Coronary artery (tissue), 2 donors: ENCODE results near the gene CDH2.
"Not testable (repeated sequence)": the region's sequence is repeated elsewhere in the genome, so short reads cannot be mapped to it uniquely, and the experiment has no call there.

ENCODE experiments used
- DNase-seq: peaks from one replicate; pipeline ENCODE4 v3.0.0-alpha.2; 2017; ENCODE audit warnings: low spot score
- H3K27ac ChIP-seq, 2 donors: fragments of 200-600 bp; sonication (generic); one replicate each; pipeline ENCODE4 v1.5.1; 2016 to 2019
- H3K4me3 ChIP-seq: fragments of 200-600 bp; sonication (generic); 2 replicates; pipeline ENCODE4 v1.5.1; 2016; ENCODE audit warnings: mild to moderate bottlenecking, moderate library complexity
- CTCF ChIP-seq: fragments of 200-600 bp; sonication (generic); IDR thresholded peaks from one replicate; pipeline ENCODE4 v1.5.1; 2019; ENCODE audit warnings: antibody characterized with exemption

CDH2 gene

GRCh38 chr18:27921392-27921791 is 255.5 kb downstream of the CDH2 start:
- no peak overlapping the region for H3K4me3 ChIP-seq
- no peak for DNase-seq
- no peak overlapping the region for H3K27ac ChIP-seq
- no peak for TF ChIP-seq CTCF

DNA sequence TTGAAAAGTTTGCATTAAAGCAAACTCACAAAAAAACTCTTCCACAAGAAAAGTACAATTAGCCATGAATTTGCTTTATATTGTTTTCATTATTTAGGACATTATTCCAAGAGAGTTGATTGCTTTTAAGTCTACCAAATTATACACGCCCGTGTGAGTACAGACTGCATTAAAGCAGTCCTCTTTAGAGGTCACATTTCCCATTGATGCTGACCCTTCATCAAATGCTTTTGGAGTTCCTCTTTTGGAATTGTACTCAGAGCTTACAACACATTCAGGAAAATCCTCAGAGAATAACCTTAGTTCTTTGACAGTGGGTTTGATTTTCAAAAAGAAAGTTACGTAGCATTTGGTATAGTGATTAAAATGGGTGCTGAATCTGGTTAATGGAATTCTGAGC is 256.1 kb downstream of the CDH2 start:
- TF ChIP-seq CTCF: no peak
- no peak for DNase-seq
- no peak overlapping the region for H3K27ac ChIP-seq
- H3K4me3 ChIP-seq: no peak overlapping the region

GRCh38 chr18:27906189-27906588 is 270.7 kb downstream of the CDH2 start:
- not testable (repeated sequence) for H3K27ac ChIP-seq, DNase-seq, H3K4me3 ChIP-seq

GRCh38 chr18:27903906-27904305 is 273.0 kb downstream of the CDH2 start:
- DNase-seq: no peak
- Histone ChIP-seq H3K4me3 (no peak overlapping the region), H3K27ac (no peak overlapping the region)
- TF ChIP-seq CTCF: no peak

DNA sequence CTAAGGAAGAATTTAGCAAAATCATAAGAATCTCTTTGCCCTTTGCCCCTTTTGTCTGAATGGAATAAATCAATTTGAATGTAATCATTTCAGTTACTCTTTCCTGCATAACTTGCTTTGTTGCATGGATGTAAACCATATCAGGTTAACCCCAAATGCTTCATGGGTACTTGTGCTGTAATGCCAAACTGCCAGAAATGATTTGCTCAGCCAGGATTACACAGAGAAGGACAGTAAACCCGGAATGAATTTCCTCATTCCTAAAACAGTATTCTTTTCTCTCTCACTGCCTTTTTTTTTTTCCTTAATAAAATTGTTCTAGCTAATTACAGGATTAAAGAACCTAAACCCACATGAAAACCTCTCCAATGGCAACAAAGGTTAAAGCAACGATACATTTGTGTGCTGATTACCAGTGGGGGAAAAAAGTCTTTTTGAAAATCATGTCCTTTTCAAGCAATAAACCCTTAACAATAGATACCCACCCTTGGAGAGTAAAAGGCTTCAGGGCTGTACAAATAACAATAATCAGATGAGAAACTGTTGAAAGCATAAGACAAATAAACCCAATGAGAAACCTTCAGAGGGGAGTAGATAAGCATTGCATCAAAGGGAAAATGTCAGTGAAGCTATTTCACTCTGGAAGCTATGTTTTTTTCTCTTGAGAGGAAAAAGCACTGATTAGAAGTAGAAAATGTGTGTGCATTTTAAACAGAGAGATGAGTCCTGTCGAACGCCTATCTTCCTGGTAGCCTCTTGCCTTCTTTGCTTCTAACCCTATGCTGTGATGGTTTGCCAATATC is 275.3 kb downstream of the CDH2 start:
- DNase-seq: no peak
- Histone ChIP-seq H3K27ac (no peak overlapping the region), H3K4me3 (no peak overlapping the region)
- TF ChIP-seq CTCF: no peak
